Kidney (tissue), 14 donors: ENCODE data around the gene GRIN1. TPM values are rescaled to one million over a fixed set of nuclear protein-coding genes. Genes with fewer than 3 reads are reported as not detected.

Experiments used
- DNase-seq, 5 donors: peaks; one replicate each; pipeline ENCODE4 v3.0.0-alpha.2; 2013 to 2020
- FAIRE-seq: peaks from 2 replicates; lab custom pipeline; 2012; peaks lifted over from hg19 to GRCh38; lab: Jason Lieb, UNC
- H3K27ac ChIP-seq, 2 donors: one replicate each; pipeline ENCODE4 v1.7.0; 2013; ENCODE audit warnings: low read depth in 2 of 2, low read length in 2 of 2, inconsistent platforms in 1 of 2
- H3K27me3 ChIP-seq: one replicate; pipeline ENCODE4 v1.7.1; 2013; ENCODE audit warnings: low read length, inconsistent platforms; ENCODE audit not compliant: control insufficient read depth, insufficient read depth
- H3K36me3 ChIP-seq, 3 donors: one replicate each; pipeline versions ENCODE4 v1.7.0 to v1.7.1; 2013; ENCODE audit warnings: low read length in 3 of 3, control low read depth in 1 of 3, inconsistent platforms in 1 of 3; ENCODE audit not compliant: insufficient read depth in 3 of 3, control insufficient read depth in 2 of 3
- H3K4me1 ChIP-seq, 3 donors: one replicate each; pipeline versions ENCODE4 v1.7.0 to v1.7.1; 2013; ENCODE audit warnings: low read length in 3 of 3, inconsistent platforms in 1 of 3, low read depth in 1 of 3; ENCODE audit not compliant: control insufficient read depth in 2 of 3, insufficient read depth in 2 of 3
- H3K4me3 ChIP-seq, 3 donors: one replicate each; pipeline versions ENCODE4 v1.7.0 to v1.8.1; 2013; ENCODE audit warnings: low read length in 3 of 3, control low read depth in 1 of 3, inconsistent platforms in 1 of 3
- H3K9ac ChIP-seq, 3 donors: one replicate each; pipeline versions ENCODE4 v1.7.0 to v1.7.1; 2013; ENCODE audit warnings: low read length in 3 of 3, control low read depth in 1 of 3, inconsistent platforms in 1 of 3
- H3K9me3 ChIP-seq, 3 donors: one replicate each; pipeline versions ENCODE4 v1.7.0 to v1.7.1; 2013; ENCODE audit warnings: low read length in 3 of 3, control low read depth in 1 of 3, inconsistent platforms in 1 of 3; ENCODE audit not compliant: control insufficient read depth in 2 of 3, insufficient read depth in 1 of 3
- CTCF ChIP-seq: IDR thresholded peaks from 3 replicates; pipeline ENCODE4 v1.5.1; 2012; ENCODE audit warnings: mild to moderate bottlenecking, moderate library complexity, borderline replicate concordance; ENCODE audit not compliant: insufficient read depth; ENCODE audit errors: extremely low read depth
- intact Hi-C: fragments of 100-400 bp; cut with DNase I; formaldehyde crosslinking; loops from one replicate; pipeline ENCODE4 v1.11.1; 2022
- polyA plus RNA-seq: library from polyadenylated mRNA; stranded (reverse); fragments of 350-450 nt; fragmentation: Illumina TruSeq; extraction: RNeasy Lipid Tissue Mini Kit (QIAGEN cat#74804); gene quantifications from one replicate; pipeline ENCODE4 v1.2.3, GENCODE V29; 2014; ENCODE audit warnings: low read depth, low replicate concordance; ENCODE audit not compliant: insufficient read depth
- total RNA-seq: library from RNA; stranded (reverse); fragmentation: NEBNext Ultra II Directional; extraction: Animal tissue kit (Norgen Biotek cat#: 25700); gene quantifications from one replicate; pipeline ENCODE4 v1.2.1, GENCODE V29; 2021
- donor health status: control.
- donor health status: control.
- donor health status: control.
- donor health status: control.
- donor health status: control.
- donor health status: DM: yes; HTN: yes; CAD: no.
- donor health status: Normal renal cell carcinoma (clear cell type).

Gene GRIN1
- total and polyA plus RNA-seq, 2 donors from 2014 or later = 0.47 TPM; not detected in 1

GRCh38 chr9:137213160-137214060, 74.5 kb downstream of the GRIN1 start:
- DNase-seq = no peak
- intact Hi-C loops = no loop called here

GRCh38 chr9:137214620-137215019, 75.7 kb downstream of the GRIN1 start:
- peaks cover 0 to 21% (median 0%) of the 10 kb centered on the region in 3 donors for H3K4me1 ChIP-seq
- no peak for FAIRE-seq
- DNase-seq = no peak
- H3K4me3 ChIP-seq = no peak overlapping the region
- no peaks in the 10 kb centered on the region for H3K27me3 ChIP-seq
- H3K27ac ChIP-seq = no peak overlapping the region
- H3K9me3 ChIP-seq = no peaks in the 10 kb centered on the region
- intact Hi-C loops = no loop called here
- H3K36me3 ChIP-seq = peaks cover 0 to 2% (median 0%) of the 10 kb centered on the region in 3 donors
- H3K9ac ChIP-seq = no peak overlapping the region
- no peak for TF ChIP-seq CTCF

More at GRCh38 chr9:137213160-137214060, 74.5 kb downstream of the GRIN1 start:
- H3K9ac ChIP-seq = no peak overlapping the region
- no peaks in the 10 kb centered on the region for H3K27me3 ChIP-seq
- H3K9me3 ChIP-seq = no peaks in the 10 kb centered on the region
- no peak for TF ChIP-seq CTCF
- no peak for FAIRE-seq
- H3K36me3 ChIP-seq = peaks cover 0 to 2% (median 0%) of the 10 kb centered on the region in 3 donors
- peaks cover 0 to 16% (median 0%) of the 10 kb centered on the region in 3 donors for H3K4me1 ChIP-seq
- H3K27ac ChIP-seq = no peak overlapping the region
- no peak overlapping the region for H3K4me3 ChIP-seq

- Histone ChIP-seq H3K9me3 (no peaks in the 10 kb centered on the region), H3K4me3 (no peak overlapping the region), H3K36me3 (peaks cover 0 to 2% (median 0%) of the 10 kb centered on the region in 3 donors), H3K27me3 (no peaks in the 10 kb centered on the region), H3K9ac (no peak overlapping the region), H3K27ac (no peak overlapping the region), H3K4me1 (peaks cover 0 to 21% (median 0%) of the 10 kb centered on the region in 3 donors)
- no peak for DNase-seq
- intact Hi-C loops = no loop called here
- no peak for FAIRE-seq
- no peak for TF ChIP-seq CTCF
These were observed 76.4 kb downstream of the GRIN1 start for GRCh38 chr9:137215196-137215986.
